Fibroblast of pulmonary artery (primary cell): ENCODE data around the gene ACACA.

Experiments
- DNase-seq: peaks from one replicate; pipeline ENCODE4 v3.0.0-alpha.2; 2010; ENCODE audit warnings: low read depth
- H3K4me3 ChIP-seq: replicated peaks from 2 replicates; pipeline ENCODE4 v1.5.1; 2011; ENCODE audit warnings: low read depth, mild to moderate bottlenecking, control low read depth, low read length, moderate library complexity
- CTCF ChIP-seq: IDR thresholded peaks from 2 replicates; pipeline ENCODE4 v1.5.1; 2011; ENCODE audit warnings: mild to moderate bottlenecking, control low read depth, low read length, inconsistent platforms; ENCODE audit errors: missing control alignments

Gene ACACA

GRCh38 chr17:37432671-37433070 lies 26.0 kb upstream of the ACACA start:
- no peak for DNase-seq
- no peak for TF ChIP-seq CTCF
- no peak overlapping the region for H3K4me3 ChIP-seq

GRCh38 chr17:37430051-37430627 lies 23.5 kb upstream of the ACACA start:
- no peak overlapping the region for H3K4me3 ChIP-seq
- TF ChIP-seq CTCF: no peak
- peak; percentile 39 for DNase-seq

- H3K4me3 ChIP-seq: no peak overlapping the region
- DNase-seq: no peak
- no peak for TF ChIP-seq CTCF
Observed at GRCh38 chr17:37429453-37429852, 22.8 kb upstream of the ACACA start.

- no peak overlapping the region for H3K4me3 ChIP-seq
- TF ChIP-seq CTCF: no peak
- DNase-seq: no peak
Observed at GRCh38 chr17:37429039-37429438, 22.4 kb upstream of the ACACA start.

- no peak overlapping the region for H3K4me3 ChIP-seq
- no peak for TF ChIP-seq CTCF
- DNase-seq: no peak
Observed at GRCh38 chr17:37425268-37425667, 18.6 kb upstream of the ACACA start.

- DNase-seq: no peak
- H3K4me3 ChIP-seq: no peak overlapping the region
- no peak for TF ChIP-seq CTCF
Observed at GRCh38 chr17:37422971-37423625, 16.5 kb upstream of the ACACA start.

GRCh38 chr17:37417852-37418251 lies 11.2 kb upstream of the ACACA start:
- DNase-seq: no peak
- TF ChIP-seq CTCF: no peak
- no peak overlapping the region for H3K4me3 ChIP-seq
